Measurements from ENCODE around the gene MBOAT2. TPM values are rescaled to one million over a fixed set of nuclear protein-coding genes. Genes with fewer than 3 reads are reported as not detected.

The MBOAT2 gene
- total and polyA plus RNA-seq, 7 donors, result 0.11 to 3.5 (median 0.83) TPM

- intact Hi-C loops (cut with DNase I), result no loop called here
- no peaks in the 10 kb centered on the region for H3K9me3 ChIP-seq
- H3K4me1 ChIP-seq, result no peaks in the 10 kb centered on the region
- TF ChIP-seq CTCF (IDR thresholded peaks at IDR 0.05), result no peak
- no peak overlapping the region for H3K27ac ChIP-seq
- H3K4me3 ChIP-seq, result no peak overlapping the region
- no peaks in the 10 kb centered on the region for H3K36me3 ChIP-seq (ENCODE audit: insufficient read depth in 1 of 2, low read depth in 1 of 2)
- ATAC-seq, result no peak
- H3K27me3 ChIP-seq (ENCODE audit: insufficient read depth in 3 of 3, low read length in 2 of 3), result peaks cover 0 to 4% (median 2%) of the 10 kb centered on the region in 3 donors
- DNase-seq, result no peak
Observed at GRCh38 chr2:9031246-9031645, 27.8 kb upstream of the MBOAT2 start.

GRCh38 chr2:9030841-9031240, 27.4 kb upstream of the MBOAT2 start:
- Histone ChIP-seq H3K9me3 (no peaks in the 10 kb centered on the region), H3K27ac (no peak overlapping the region), H3K36me3 (ENCODE audit: insufficient read depth in 1 of 2, low read depth in 1 of 2) (no peaks in the 10 kb centered on the region), H3K27me3 (ENCODE audit: insufficient read depth in 3 of 3, low read length in 2 of 3) (peaks cover 0 to 4% (median 2%) of the 10 kb centered on the region in 3 donors), H3K4me3 (no peak overlapping the region), H3K4me1 (no peaks in the 10 kb centered on the region)
- ATAC-seq (no peak), DNase-seq (no peak)
- TF ChIP-seq CTCF (IDR thresholded peaks at IDR 0.05), result no peak
- WGBS, 3 donors, result 13 to 27% (median 22%) methylated on average over 4 of the region's 4 CpGs
- intact Hi-C loops (cut with DNase I), result no loop called here

GRCh38 chr2:9030190-9030589, 26.7 kb upstream of the MBOAT2 start:
- Histone ChIP-seq H3K27me3 (ENCODE audit: insufficient read depth in 3 of 3, low read length in 2 of 3) (peaks cover 0 to 4% (median 2%) of the 10 kb centered on the region in 3 donors), H3K36me3 (ENCODE audit: insufficient read depth in 1 of 2, low read depth in 1 of 2) (no peaks in the 10 kb centered on the region), H3K4me3 (no peak overlapping the region), H3K9me3 (no peaks in the 10 kb centered on the region), H3K27ac (no peak overlapping the region), H3K4me1 (no peaks in the 10 kb centered on the region)
- no peak for TF ChIP-seq CTCF (IDR thresholded peaks at IDR 0.05)
- ATAC-seq (no peak), DNase-seq (no peak)
- intact Hi-C loops (cut with DNase I), result no loop called here
- WGBS, 3 donors, result 77 to 85% (median 80%) methylated on average over 6 of the region's 6 CpGs

GRCh38 chr2:9029721-9030120, 26.2 kb upstream of the MBOAT2 start:
- WGBS, 3 donors, result 38 to 52% (median 51%) methylated on average over 4 of the region's 4 CpGs
- Histone ChIP-seq H3K9me3 (no peaks in the 10 kb centered on the region), H3K27ac (no peak overlapping the region), H3K27me3 (ENCODE audit: insufficient read depth in 3 of 3, low read length in 2 of 3) (peaks cover 0 to 4% (median 2%) of the 10 kb centered on the region in 3 donors), H3K4me1 (no peaks in the 10 kb centered on the region), H3K4me3 (no peak overlapping the region), H3K36me3 (ENCODE audit: insufficient read depth in 1 of 2, low read depth in 1 of 2) (no peaks in the 10 kb centered on the region)
- intact Hi-C loops (cut with DNase I), result no loop called here
- no peak for DNase-seq
- no peak for TF ChIP-seq CTCF (IDR thresholded peaks at IDR 0.05)
- ATAC-seq, result no peak

GRCh38 chr2:9027884-9028283, 24.4 kb upstream of the MBOAT2 start:
- no peaks in the 10 kb centered on the region for H3K4me1 ChIP-seq
- ATAC-seq, result no peak

More at GRCh38 chr2:9027884-9028283, 24.4 kb upstream of the MBOAT2 start:
- DNase-seq, result no peak
- intact Hi-C loops (cut with DNase I), result no loop called here
- Histone ChIP-seq H3K4me3 (no peak overlapping the region), H3K9me3 (no peaks in the 10 kb centered on the region), H3K27me3 (ENCODE audit: insufficient read depth in 3 of 3, low read length in 2 of 3) (peaks cover 0 to 6% (median 2%) of the 10 kb centered on the region in 3 donors), H3K36me3 (ENCODE audit: insufficient read depth in 1 of 2, low read depth in 1 of 2) (no peaks in the 10 kb centered on the region), H3K27ac (no peak overlapping the region)
- WGBS, 3 donors, result 89 to 93% (median 90%) methylated on average over 4 of the region's 4 CpGs
- TF ChIP-seq CTCF (IDR thresholded peaks at IDR 0.05), result no peak
